B cell (primary cell): Measurements from ENCODE around the gene EIF1AD. TPM values are rescaled to one million over a fixed set of nuclear protein-coding genes. Genes with fewer than 3 reads are reported as not detected.
A peak's percentile ranks its signal among the peaks of the same experiment; 100 is the strongest.

Source experiments
- ATAC-seq: fragments of 200-7000 bp; cut with Tn5 transposase; one replicate; pipeline ENCODE4 v1.10.0; 2021; ENCODE audit warnings: low read depth, mild to moderate bottlenecking, moderate number of reproducible peaks, moderate library complexity
- CTCF ChIA-PET: fragments of 350-600 bp; sonication (Branson Sonifier 250); formaldehyde crosslinking; loops from one replicate; lab custom pipeline; 2021; ENCODE audit warnings: antibody characterized with exemption, inconsistent platforms; lab: Charles Lee
- POLR2A ChIA-PET: fragments of 350-600 bp; sonication (Branson Sonifier 250); formaldehyde crosslinking; loops from one replicate; lab custom pipeline; 2021; ENCODE audit warnings: antibody characterized with exemption; lab: Charles Lee
- DNase-seq: peaks from one replicate; pipeline ENCODE4 v3.0.0; 2013
- H2AFZ ChIP-seq: 2 replicates; pipeline ENCODE4 v1.6.1; 2012; ENCODE audit warnings: mild to moderate bottlenecking, low read depth, low read length; ENCODE audit not compliant: insufficient read depth, poor library complexity, severe bottlenecking
- H3K27ac ChIP-seq, 2 donors: 1 replicate in 1 of 2; 2 replicates in 1 of 2; pipeline ENCODE4 v1.5.1; 2012 to 2013; ENCODE audit warnings: low read length in 2 of 2, mild to moderate bottlenecking in 2 of 2, moderate library complexity in 1 of 2
- H3K27me3 ChIP-seq, 4 experiments: fragments of 200-600 bp in 1 of 4; sonication (generic) in 1 of 4; replicated peaks in 1 of 4; 1 replicate in 2 of 4; 2 replicates in 2 of 4; pipeline versions ENCODE4 v1.6.1 to v1.7.0; 2013 to 2016; ENCODE audit warnings: low read length in 3 of 4, mild to moderate bottlenecking in 2 of 4, mixed read lengths in 1 of 4, moderate library complexity in 1 of 4; ENCODE audit not compliant: insufficient read depth in 4 of 4, control insufficient read depth in 3 of 4; ENCODE audit errors: control extremely low read depth in 1 of 4
- H3K36me3 ChIP-seq, 2 experiments: replicated peaks in 1 of 2; 1 replicate in 1 of 2; 2 replicates in 1 of 2; pipeline versions ENCODE4 v1.6.1 to v1.7.1; 2013; ENCODE audit warnings: low read length in 1 of 2; ENCODE audit not compliant: insufficient read depth in 2 of 2, control insufficient read depth in 1 of 2; ENCODE audit errors: control extremely low read depth in 1 of 2, extremely low read depth in 1 of 2
- H3K4me1 ChIP-seq, 2 donors: fragments of 200-600 bp in 1 of 2; sonication (generic) in 1 of 2; 1 replicate in 1 of 2; 2 replicates in 1 of 2; pipeline versions ENCODE4 v1.5.1 to v1.6.1; 2013 to 2017; ENCODE audit warnings: low read length in 2 of 2; ENCODE audit not compliant: control insufficient read depth in 2 of 2, insufficient read depth in 2 of 2
- H3K4me2 ChIP-seq: replicated peaks from 2 replicates; pipeline ENCODE3; 2012; ENCODE audit warnings: mild to moderate bottlenecking, low read depth, low read length; ENCODE audit not compliant: poor library complexity, severe bottlenecking
- H3K4me3 ChIP-seq, 5 experiments: fragments of 200-600 bp in 1 of 5; sonication (generic) in 1 of 5; 1 replicate in 3 of 5; 2 replicates in 2 of 5; pipeline versions ENCODE4 v1.5.1 to v1.7.0; 2011 to 2016; ENCODE audit warnings: low read length in 4 of 5, mild to moderate bottlenecking in 4 of 5, low read depth in 2 of 5, control low read depth in 1 of 5, moderate library complexity in 1 of 5; ENCODE audit not compliant: insufficient read depth in 1 of 5; ENCODE audit errors: control extremely low read depth in 1 of 5, extremely low read depth in 1 of 5
- H3K79me2 ChIP-seq: fragments of 200-600 bp; sonication (generic); one replicate; pipeline ENCODE4 v1.6.0; 2016; ENCODE audit warnings: low read length; ENCODE audit not compliant: control insufficient read depth, insufficient read depth
- H3K9ac ChIP-seq: fragments of 200-600 bp; sonication (generic); 2 replicates; pipeline ENCODE4 v1.6.1; 2017; ENCODE audit warnings: mild to moderate bottlenecking, low read length, moderate library complexity
- H3K9me3 ChIP-seq, 3 donors: one replicate each; pipeline versions ENCODE4 v1.6.1 to v1.7.1; 2013; ENCODE audit warnings: low read length in 2 of 3; ENCODE audit not compliant: control insufficient read depth in 2 of 3, insufficient read depth in 1 of 3; ENCODE audit errors: control extremely low read depth in 1 of 3
- H4K20me1 ChIP-seq: 2 replicates; pipeline ENCODE4 v1.6.0; 2012; ENCODE audit warnings: mild to moderate bottlenecking, low read length; ENCODE audit not compliant: insufficient read depth, control insufficient read depth, poor library complexity, severe bottlenecking
- H3K27ac Mint-ChIP-seq: one replicate; pipeline ENCODE4 v1.8.0; 2021; ENCODE audit warnings: mixed read lengths
- H3K27me3 Mint-ChIP-seq: one replicate; pipeline ENCODE4 v1.8.0; 2021; ENCODE audit warnings: mixed read lengths
- H3K4me1 Mint-ChIP-seq: one replicate; pipeline ENCODE4 v1.8.0; 2021; ENCODE audit warnings: mixed read lengths
- H3K4me3 Mint-ChIP-seq: one replicate; pipeline ENCODE4 v1.8.0; 2021; ENCODE audit warnings: mixed read lengths
- H3K9me3 Mint-ChIP-seq: one replicate; pipeline ENCODE4 v1.8.0; 2022; ENCODE audit warnings: mixed read lengths; ENCODE audit not compliant: insufficient read depth
- CTCF ChIP-seq: fragments of 200-600 bp; IDR thresholded peaks from one replicate; pipeline ENCODE4 v1.8.0; 2022; ENCODE audit warnings: antibody characterized with exemption, mild to moderate bottlenecking
- EZH2 ChIP-seq: IDR thresholded peaks from 2 replicates; pipeline ENCODE4 v1.6.1; 2012; ENCODE audit warnings: borderline replicate concordance, low read depth, mild to moderate bottlenecking, moderate library complexity, low read length; ENCODE audit not compliant: insufficient read depth, poor library complexity, severe bottlenecking
- WGBS: methylation state at CpG from one replicate; pipeline ENCODE4 v1.1.5; 2013; ENCODE audit warnings: missing lambda C conversion rate; ENCODE audit not compliant: insufficient coverage; 5-methylcytosine and 5-hydroxymethylcytosine counted together
- intact Hi-C: fragments of 100-400 bp; cut with micrococcal nuclease; formaldehyde crosslinking; loops from one replicate; pipeline ENCODE4 v1.10.0; 2022
- polyA plus RNA-seq: library from polyadenylated mRNA; depleted of rRNA; stranded (reverse); fragments of >200 nt; gene quantifications from 2 replicates; pipeline ENCODE4 v1.2.3, GENCODE V29; 2012
- total RNA-seq, 2 donors: library from RNA; stranded (reverse); fragments of 120-200 nt in 1 of 2; gene quantifications; 1 replicate in 1 of 2; 2 replicates in 1 of 2; pipeline versions ENCODE4 v1.2.3 to v1.2.4, GENCODE V29; 2013 to 2022

The EIF1AD gene
- total and polyA plus RNA-seq, 2 donors (not counting 1 experiment from before 2014, with no cell fraction given): 56.9 to 65.2 TPM

DNA sequence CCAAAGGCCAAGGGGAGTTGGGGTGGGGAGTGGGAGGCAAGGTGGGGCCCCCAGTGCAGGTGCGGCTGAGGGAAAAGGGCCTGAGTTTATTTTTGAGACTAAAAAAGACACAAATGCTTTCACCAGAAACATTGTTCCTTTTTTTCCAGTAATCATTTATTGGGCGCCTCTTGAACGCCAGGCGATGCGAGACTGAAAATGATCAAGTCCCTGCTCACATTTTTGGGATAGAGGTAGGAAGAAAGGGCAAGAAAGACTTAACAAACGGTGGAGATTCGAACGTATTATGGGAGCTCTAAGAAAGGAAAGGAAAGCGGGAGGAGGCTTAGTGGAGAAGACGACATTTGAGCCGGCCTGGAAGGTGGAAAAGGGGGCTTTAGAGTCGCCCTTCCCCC is 49.4 kb upstream of the EIF1AD start:
- Histone ChIP-seq H3K79me2 (peaks cover 67% of the 10 kb centered on the region), H3K4me3 (peak overlapping the region; percentile 42 to 99 (median 79)), H3K27ac (peak overlapping the region; percentile 61 to 85), H2AFZ (peak overlapping the region; percentile 87), H3K9me3 (no peaks in the 10 kb centered on the region), H3K9ac (peak overlapping the region; percentile 92), H3K4me2 (peak overlapping the region; percentile 93), H3K36me3 (peaks cover 0 to 26% of the 10 kb centered on the region in 2 experiments), H4K20me1 (peaks cover 23% of the 10 kb centered on the region), H3K4me1 (peaks cover 25 to 29% of the 10 kb centered on the region in 2 donors), H3K27me3 (peaks cover 0 to 33% (median 5%) of the 10 kb centered on the region in 4 experiments)
- peak overlapping the region; percentile 96 for H3K27ac Mint-ChIP-seq
- H3K4me1 Mint-ChIP-seq: peaks cover 29% of the 10 kb centered on the region
- POLR2A ChIA-PET: interaction anchor here (0.6 to 1.7 kb wide), 5 partner anchors 18 to 216 kb away, joined by 3 to 8 read pairs (median 5); partner anchors contain the start of gene BANF1
- no peak for DNase-seq
- peaks cover 12% of the 10 kb centered on the region for H3K27me3 Mint-ChIP-seq
- no peak for ATAC-seq
- 20% methylated on average over 10 of the region's 12 CpGs for WGBS
- H3K4me3 Mint-ChIP-seq: peak overlapping the region; percentile 99
- no peaks in the 10 kb centered on the region for H3K9me3 Mint-ChIP-seq
- intact Hi-C loops: loop anchor here (5.0 kb wide), 1 partner anchor 179 kb away; the partner anchor contains the start of gene EFEMP2
- CTCF ChIA-PET: interaction anchor here (0.7 to 8.0 kb wide), 5 partner anchors 17 to 93 kb away, joined by 3 to 78 read pairs (median 4); partner anchors contain the start of gene PACS1
- no peak for TF ChIP-seq EZH2
- no peak for TF ChIP-seq CTCF

DNA sequence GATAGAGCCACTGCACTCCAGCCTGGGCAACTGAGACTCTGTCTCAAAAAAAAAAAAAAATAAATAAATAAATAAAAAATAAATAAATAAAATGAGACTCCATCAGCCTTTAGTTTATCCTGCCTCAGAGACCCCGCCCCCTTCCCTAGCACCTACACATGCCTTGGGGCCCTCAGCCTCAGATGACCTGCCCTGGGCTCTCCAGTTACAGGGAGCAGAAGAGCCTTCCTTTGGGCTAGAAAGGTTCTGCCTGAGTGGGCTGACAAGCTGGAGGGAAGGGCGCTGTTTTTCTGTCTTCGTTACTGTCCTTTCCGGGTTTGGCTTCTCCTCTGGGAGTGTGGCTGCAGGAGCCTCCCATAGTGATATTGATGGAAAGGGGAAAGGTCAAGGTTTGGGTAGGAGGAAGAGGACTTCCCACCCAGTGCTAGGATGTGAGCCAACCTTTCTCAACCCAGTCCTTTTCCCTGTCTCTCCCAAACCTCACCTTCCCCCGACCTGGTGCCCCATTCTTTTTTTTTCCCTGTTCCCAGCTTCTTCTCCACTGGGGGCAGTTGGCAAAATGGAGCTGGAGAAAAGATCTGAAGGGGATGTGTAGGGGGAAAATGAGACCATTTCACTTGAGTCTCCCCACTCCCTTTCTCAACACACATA is 48.7 kb upstream of the EIF1AD start:
- H3K27ac Mint-ChIP-seq: peak overlapping the region; percentile 96
- H3K36me3 ChIP-seq: peaks cover 0 to 20% of the 10 kb centered on the region in 2 experiments
- intact Hi-C loops: loop anchor here (5.0 kb wide), 1 partner anchor 178 kb away; the partner anchor contains the start of gene EFEMP2

More for the DNA sequence above, 48.7 kb upstream of the EIF1AD start:
- Histone ChIP-seq H3K27me3 (peaks cover 0 to 35% (median 5%) of the 10 kb centered on the region in 4 experiments), H3K4me1 (peaks cover 25 to 29% of the 10 kb centered on the region in 2 donors), H3K27ac (peak overlapping the region; percentile 61 to 85), H3K4me2 (no peak overlapping the region), H3K9me3 (no peaks in the 10 kb centered on the region), H4K20me1 (peaks cover 22% of the 10 kb centered on the region), H3K9ac (no peak overlapping the region), H2AFZ (peak overlapping the region; percentile 87), H3K4me3 (no peak overlapping the region), H3K79me2 (peaks cover 61% of the 10 kb centered on the region)
- POLR2A ChIA-PET: interaction anchor here (0.6 to 1.7 kb wide), 4 partner anchors 19 to 270 kb away, joined by 3 to 5 read pairs (median 4); partner anchors contain the start of gene AP5B1
- H3K4me1 Mint-ChIP-seq: peaks cover 30% of the 10 kb centered on the region
- TF ChIP-seq EZH2: no peak
- TF ChIP-seq CTCF: no peak
- CTCF ChIA-PET: interaction anchor here (0.7 to 8.0 kb wide), 4 partner anchors 17 to 171 kb away, joined by 3 to 78 read pairs (median 4); partner anchors contain the start of gene PACS1
- ATAC-seq (no peak), DNase-seq (no peak)
- no peaks in the 10 kb centered on the region for H3K9me3 Mint-ChIP-seq
- peaks cover 12% of the 10 kb centered on the region for H3K27me3 Mint-ChIP-seq
- peak overlapping the region; percentile 99 for H3K4me3 Mint-ChIP-seq
- WGBS: 100% methylated on average over 2 of the region's 5 CpGs
